K562 (cell line): Measurements from ENCODE around the gene LATS1. TPM values are rescaled to one million over a fixed set of nuclear protein-coding genes. Genes with fewer than 3 reads are reported as not detected.

Experiments
- ARID3A ChIP-seq: IDR thresholded peaks from 2 replicates; pipeline ENCODE4 v1.6.1; 2012; ENCODE audit warnings: low read depth, low read length, improper control_type of control experiment, borderline replicate concordance
- GABPB1 ChIP-seq: sonication (generic); formaldehyde crosslinking; IDR thresholded peaks from 2 replicates; pipeline ENCODE4 v1.8.0; 2022; ENCODE audit warnings: mild to moderate bottlenecking, missing genetic modification reagents
- KDM2B ChIP-seq: fragments of 250-450 bp; sonication (Bioruptor Pico); IDR thresholded peaks from 2 replicates; pipeline ENCODE4 v1.8.0; 2021; ENCODE audit warnings: mild to moderate bottlenecking, moderate library complexity
- MXI1 ChIP-seq: IDR thresholded peaks from 2 replicates; pipeline ENCODE4 v1.6.1; 2011; ENCODE audit warnings: low read depth, mild to moderate bottlenecking, improper control_type of control experiment, low read length
- MYBL2 ChIP-seq, 2 experiments: fragments of 450-650 bp in 1 of 2; sonication (generic) in 1 of 2; formaldehyde crosslinking in 1 of 2; IDR thresholded peaks; 2 replicates each; pipeline versions ENCODE4 v1.6.1 to v1.8.1; 2017 to 2022; ENCODE audit warnings: borderline replicate concordance in 1 of 2, inconsistent platforms in 1 of 2, low read depth in 1 of 2, mild to moderate bottlenecking in 1 of 2, missing genetic modification reagents in 1 of 2, moderate library complexity in 1 of 2
- OTX1 ChIP-seq: fragments of 450-650 bp; formaldehyde crosslinking; IDR thresholded peaks from 2 replicates; pipeline ENCODE4 v1.4.0; 2022; ENCODE audit warnings: mild to moderate bottlenecking
- RAD21 ChIP-seq, 2 experiments: fragments of 250-450 bp in 1 of 2; fragments of 450-650 bp in 1 of 2; sonication (Bioruptor Pico) in 1 of 2; formaldehyde crosslinking in 1 of 2; IDR thresholded peaks in 1 of 2; conservative IDR thresholded peaks in 1 of 2; 2 replicates each; pipeline versions ENCODE4 v1.4.0 to v1.8.0; 2020 to 2022; ENCODE audit warnings: mild to moderate bottlenecking in 2 of 2, moderate library complexity in 1 of 2
- RB1 ChIP-seq: fragments of 450-650 bp; IDR thresholded peaks from 2 replicates; pipeline ENCODE4 v1.6.1; 2017; ENCODE audit warnings: low read depth, mild to moderate bottlenecking
- RUNX1 ChIP-seq: sonication (generic); IDR thresholded peaks from 2 replicates; pipeline ENCODE4 v1.6.1; 2016; ENCODE audit warnings: antibody characterized with exemption, low read depth
- TFE3 ChIP-seq: fragments of 450-650 bp; formaldehyde crosslinking; IDR thresholded peaks from 2 replicates; pipeline ENCODE4 v1.4.0; 2020; ENCODE audit warnings: mild to moderate bottlenecking, mixed read lengths
- ZNF124 ChIP-seq: sonication (generic); formaldehyde crosslinking; IDR thresholded peaks from 2 replicates; pipeline ENCODE4 v1.8.1; 2022; ENCODE audit warnings: missing genetic modification reagents
- ZNF165 ChIP-seq: fragments of 250-450 bp; sonication (Bioruptor Pico); IDR thresholded peaks from 2 replicates; pipeline ENCODE4 v1.4.0; 2020; ENCODE audit warnings: borderline replicate concordance
- ZNF699 ChIP-seq: fragments of 250-450 bp; sonication (Bioruptor Pico); IDR thresholded peaks from 2 replicates; pipeline ENCODE4 v1.8.0; 2021; ENCODE audit warnings: mild to moderate bottlenecking, moderate library complexity; ENCODE audit not compliant: insufficient replicate concordance
- polyA plus RNA-seq, 8 experiments: library from polyadenylated mRNA; depleted of rRNA in 4 of 8; stranded (reverse) in 5 of 8; unstranded in 3 of 8; fragments of >200 nt; fragmentation: Nextera tagmentation in 2 of 8; fragmentation: Illumina TruSeq in 1 of 8; extraction: Ambion mirVana in 2 of 8; extraction: Trizol in 1 of 8; gene quantifications; 2 replicates each; pipeline versions ENCODE4 v1.2.1 to v1.2.3, GENCODE V29; 2011 to 2014; ENCODE audit warnings: inconsistent platforms in 1 of 8, missing spikeins in 1 of 8
- total RNA-seq, 7 experiments: library from RNA; depleted of rRNA in 6 of 7; stranded (reverse); fragments of >200 nt in 6 of 7; fragmentation: Illumina TruSeq in 2 of 7; extraction: Trizol in 2 of 7; gene quantifications; 2 replicates each; pipeline versions ENCODE4 v1.2.1 to v1.2.3, GENCODE V29; 2011 to 2021; ENCODE audit warnings: low replicate concordance in 1 of 7
- TF ChIP-seq, protein P1 (sequence below): IDR thresholded peaks from 3 replicates; pipeline ENCODE4 v1.6.1; 2011; ENCODE audit warnings: borderline replicate concordance, mild to moderate bottlenecking, moderate library complexity; ENCODE audit not compliant: insufficient read length; ENCODE audit errors: extremely low read depth
- TF ChIP-seq, protein P2 (sequence below): fragments of 250-450 bp; sonication (Bioruptor Pico); IDR thresholded peaks from 2 replicates; pipeline ENCODE4 v1.4.0; 2020; ENCODE audit warnings: mild to moderate bottlenecking, moderate library complexity

Gene LATS1
- total and polyA plus RNA-seq, 9 of the 15 experiments (the other 6 are each of a cell fraction or from before 2014, with no cell fraction given), result 5.0 to 36.3 (median 18.4) TPM

- TF ChIP-seq, protein P1, sequence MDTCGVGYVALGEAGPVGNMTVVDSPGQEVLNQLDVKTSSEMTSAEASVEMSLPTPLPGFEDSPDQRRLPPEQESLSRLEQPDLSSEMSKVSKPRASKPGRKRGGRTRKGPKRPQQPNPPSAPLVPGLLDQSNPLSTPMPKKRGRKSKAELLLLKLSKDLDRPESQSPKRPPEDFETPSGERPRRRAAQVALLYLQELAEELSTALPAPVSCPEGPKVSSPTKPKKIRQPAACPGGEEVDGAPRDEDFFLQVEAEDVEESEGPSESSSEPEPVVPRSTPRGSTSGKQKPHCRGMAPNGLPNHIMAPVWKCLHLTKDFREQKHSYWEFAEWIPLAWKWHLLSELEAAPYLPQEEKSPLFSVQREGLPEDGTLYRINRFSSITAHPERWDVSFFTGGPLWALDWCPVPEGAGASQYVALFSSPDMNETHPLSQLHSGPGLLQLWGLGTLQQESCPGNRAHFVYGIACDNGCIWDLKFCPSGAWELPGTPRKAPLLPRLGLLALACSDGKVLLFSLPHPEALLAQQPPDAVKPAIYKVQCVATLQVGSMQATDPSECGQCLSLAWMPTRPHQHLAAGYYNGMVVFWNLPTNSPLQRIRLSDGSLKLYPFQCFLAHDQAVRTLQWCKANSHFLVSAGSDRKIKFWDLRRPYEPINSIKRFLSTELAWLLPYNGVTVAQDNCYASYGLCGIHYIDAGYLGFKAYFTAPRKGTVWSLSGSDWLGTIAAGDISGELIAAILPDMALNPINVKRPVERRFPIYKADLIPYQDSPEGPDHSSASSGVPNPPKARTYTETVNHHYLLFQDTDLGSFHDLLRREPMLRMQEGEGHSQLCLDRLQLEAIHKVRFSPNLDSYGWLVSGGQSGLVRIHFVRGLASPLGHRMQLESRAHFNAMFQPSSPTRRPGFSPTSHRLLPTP, result no peak
- no peak for TF ChIP-seq RAD21 (CRISPR knock-in tag; conservative IDR thresholded peaks at IDR 0.05 in 1 of 2, IDR thresholded peaks at IDR 0.05 in 1 of 2)
- TF ChIP-seq, protein P2, sequence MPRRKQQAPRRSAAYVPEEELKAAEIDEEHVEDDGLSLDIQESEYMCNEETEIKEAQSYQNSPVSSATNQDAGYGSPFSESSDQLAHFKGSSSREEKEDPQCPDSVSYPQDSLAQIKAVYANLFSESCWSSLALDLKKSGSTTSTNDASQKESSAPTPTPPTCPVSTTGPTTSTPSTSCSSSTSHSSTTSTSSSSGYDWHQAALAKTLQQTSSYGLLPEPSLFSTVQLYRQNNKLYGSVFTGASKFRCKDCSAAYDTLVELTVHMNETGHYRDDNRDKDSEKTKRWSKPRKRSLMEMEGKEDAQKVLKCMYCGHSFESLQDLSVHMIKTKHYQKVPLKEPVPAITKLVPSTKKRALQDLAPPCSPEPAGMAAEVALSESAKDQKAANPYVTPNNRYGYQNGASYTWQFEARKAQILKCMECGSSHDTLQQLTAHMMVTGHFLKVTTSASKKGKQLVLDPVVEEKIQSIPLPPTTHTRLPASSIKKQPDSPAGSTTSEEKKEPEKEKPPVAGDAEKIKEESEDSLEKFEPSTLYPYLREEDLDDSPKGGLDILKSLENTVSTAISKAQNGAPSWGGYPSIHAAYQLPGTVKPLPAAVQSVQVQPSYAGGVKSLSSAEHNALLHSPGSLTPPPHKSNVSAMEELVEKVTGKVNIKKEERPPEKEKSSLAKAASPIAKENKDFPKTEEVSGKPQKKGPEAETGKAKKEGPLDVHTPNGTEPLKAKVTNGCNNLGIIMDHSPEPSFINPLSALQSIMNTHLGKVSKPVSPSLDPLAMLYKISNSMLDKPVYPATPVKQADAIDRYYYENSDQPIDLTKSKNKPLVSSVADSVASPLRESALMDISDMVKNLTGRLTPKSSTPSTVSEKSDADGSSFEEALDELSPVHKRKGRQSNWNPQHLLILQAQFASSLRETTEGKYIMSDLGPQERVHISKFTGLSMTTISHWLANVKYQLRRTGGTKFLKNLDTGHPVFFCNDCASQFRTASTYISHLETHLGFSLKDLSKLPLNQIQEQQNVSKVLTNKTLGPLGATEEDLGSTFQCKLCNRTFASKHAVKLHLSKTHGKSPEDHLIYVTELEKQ (CRISPR knock-in tag), result no peak
- TF ChIP-seq MYBL2 (IDR thresholded peaks at IDR 0.05; ENCODE audit: low read depth), result no peak
- TF ChIP-seq MYBL2 (CRISPR knock-in tag; IDR thresholded peaks at IDR 0.05; ENCODE audit: borderline replicate concordance), result no peak
- TF ChIP-seq RB1, result peak; percentile 97
- no peak for TF ChIP-seq ZNF699 (CRISPR knock-in tag)
- no peak for TF ChIP-seq TFE3 (CRISPR knock-in tag)
- TF ChIP-seq ARID3A, result 0 out of 2 replicates have a peak, but pooled peaks have one; percentile 3
- peak; percentile 27; the same call in 1 of the 2 replicates for TF ChIP-seq RUNX1
- TF ChIP-seq KDM2B, result no peak; the same call in 1 of the 2 replicates
- peak; percentile 97 for TF ChIP-seq GABPB1
- no peak for TF ChIP-seq ZNF124
- TF ChIP-seq ZNF165, result peak; percentile 58; the same call in 1 of the 2 replicates
- TF ChIP-seq OTX1 (CRISPR knock-in tag), result peak; percentile 80; the same call in 1 of the 2 replicates
- TF ChIP-seq MXI1, result no peak
These were observed at the start of gene LATS1 (continued) for GRCh38 chr6:149717588-149718458.
